B cell (primary cell): ENCODE results near the gene WDR36. TPM values are rescaled to one million over a fixed set of nuclear protein-coding genes. Genes with fewer than 3 reads are reported as not detected.

ENCODE experiments used
- ATAC-seq: fragments of 200-7000 bp; cut with Tn5 transposase; one replicate; pipeline ENCODE4 v1.10.0; 2021; ENCODE audit warnings: low read depth, mild to moderate bottlenecking, moderate number of reproducible peaks, moderate library complexity
- CTCF ChIA-PET: fragments of 350-600 bp; sonication (Branson Sonifier 250); formaldehyde crosslinking; loops from one replicate; lab custom pipeline; 2021; ENCODE audit warnings: antibody characterized with exemption, inconsistent platforms; lab: Charles Lee
- POLR2A ChIA-PET: fragments of 350-600 bp; sonication (Branson Sonifier 250); formaldehyde crosslinking; loops from one replicate; lab custom pipeline; 2021; ENCODE audit warnings: antibody characterized with exemption; lab: Charles Lee
- DNase-seq: peaks from one replicate; pipeline ENCODE4 v3.0.0; 2013
- H2AFZ ChIP-seq: 2 replicates; pipeline ENCODE4 v1.6.1; 2012; ENCODE audit warnings: mild to moderate bottlenecking, low read depth, low read length; ENCODE audit not compliant: insufficient read depth, poor library complexity, severe bottlenecking
- H3K27ac ChIP-seq, 2 donors: 1 replicate in 1 of 2; 2 replicates in 1 of 2; pipeline ENCODE4 v1.5.1; 2012 to 2013; ENCODE audit warnings: low read length in 2 of 2, mild to moderate bottlenecking in 2 of 2, moderate library complexity in 1 of 2
- H3K27me3 ChIP-seq, 4 experiments: fragments of 200-600 bp in 1 of 4; sonication (generic) in 1 of 4; replicated peaks in 1 of 4; 1 replicate in 2 of 4; 2 replicates in 2 of 4; pipeline versions ENCODE4 v1.6.1 to v1.7.0; 2013 to 2016; ENCODE audit warnings: low read length in 3 of 4, mild to moderate bottlenecking in 2 of 4, mixed read lengths in 1 of 4, moderate library complexity in 1 of 4; ENCODE audit not compliant: insufficient read depth in 4 of 4, control insufficient read depth in 3 of 4; ENCODE audit errors: control extremely low read depth in 1 of 4
- H3K36me3 ChIP-seq, 2 experiments: replicated peaks in 1 of 2; 1 replicate in 1 of 2; 2 replicates in 1 of 2; pipeline versions ENCODE4 v1.6.1 to v1.7.1; 2013; ENCODE audit warnings: low read length in 1 of 2; ENCODE audit not compliant: insufficient read depth in 2 of 2, control insufficient read depth in 1 of 2; ENCODE audit errors: control extremely low read depth in 1 of 2, extremely low read depth in 1 of 2
- H3K4me1 ChIP-seq, 2 donors: fragments of 200-600 bp in 1 of 2; sonication (generic) in 1 of 2; 1 replicate in 1 of 2; 2 replicates in 1 of 2; pipeline versions ENCODE4 v1.5.1 to v1.6.1; 2013 to 2017; ENCODE audit warnings: low read length in 2 of 2; ENCODE audit not compliant: control insufficient read depth in 2 of 2, insufficient read depth in 2 of 2
- H3K4me2 ChIP-seq: replicated peaks from 2 replicates; pipeline ENCODE3; 2012; ENCODE audit warnings: mild to moderate bottlenecking, low read depth, low read length; ENCODE audit not compliant: poor library complexity, severe bottlenecking
- H3K4me3 ChIP-seq, 5 experiments: fragments of 200-600 bp in 1 of 5; sonication (generic) in 1 of 5; 1 replicate in 3 of 5; 2 replicates in 2 of 5; pipeline versions ENCODE4 v1.5.1 to v1.7.0; 2011 to 2016; ENCODE audit warnings: low read length in 4 of 5, mild to moderate bottlenecking in 4 of 5, low read depth in 2 of 5, control low read depth in 1 of 5, moderate library complexity in 1 of 5; ENCODE audit not compliant: insufficient read depth in 1 of 5; ENCODE audit errors: control extremely low read depth in 1 of 5, extremely low read depth in 1 of 5
- H3K79me2 ChIP-seq: fragments of 200-600 bp; sonication (generic); one replicate; pipeline ENCODE4 v1.6.0; 2016; ENCODE audit warnings: low read length; ENCODE audit not compliant: control insufficient read depth, insufficient read depth
- H3K9ac ChIP-seq: fragments of 200-600 bp; sonication (generic); 2 replicates; pipeline ENCODE4 v1.6.1; 2017; ENCODE audit warnings: mild to moderate bottlenecking, low read length, moderate library complexity
- H3K9me3 ChIP-seq, 3 donors: one replicate each; pipeline versions ENCODE4 v1.6.1 to v1.7.1; 2013; ENCODE audit warnings: low read length in 2 of 3; ENCODE audit not compliant: control insufficient read depth in 2 of 3, insufficient read depth in 1 of 3; ENCODE audit errors: control extremely low read depth in 1 of 3
- H4K20me1 ChIP-seq: 2 replicates; pipeline ENCODE4 v1.6.0; 2012; ENCODE audit warnings: mild to moderate bottlenecking, low read length; ENCODE audit not compliant: insufficient read depth, control insufficient read depth, poor library complexity, severe bottlenecking
- H3K27ac Mint-ChIP-seq: one replicate; pipeline ENCODE4 v1.8.0; 2021; ENCODE audit warnings: mixed read lengths
- H3K27me3 Mint-ChIP-seq: one replicate; pipeline ENCODE4 v1.8.0; 2021; ENCODE audit warnings: mixed read lengths
- H3K4me1 Mint-ChIP-seq: one replicate; pipeline ENCODE4 v1.8.0; 2021; ENCODE audit warnings: mixed read lengths
- H3K4me3 Mint-ChIP-seq: one replicate; pipeline ENCODE4 v1.8.0; 2021; ENCODE audit warnings: mixed read lengths
- H3K9me3 Mint-ChIP-seq: one replicate; pipeline ENCODE4 v1.8.0; 2022; ENCODE audit warnings: mixed read lengths; ENCODE audit not compliant: insufficient read depth
- EZH2 ChIP-seq: IDR thresholded peaks from 2 replicates; pipeline ENCODE4 v1.6.1; 2012; ENCODE audit warnings: borderline replicate concordance, low read depth, mild to moderate bottlenecking, moderate library complexity, low read length; ENCODE audit not compliant: insufficient read depth, poor library complexity, severe bottlenecking
- WGBS: methylation state at CpG from one replicate; pipeline ENCODE4 v1.1.5; 2013; ENCODE audit warnings: missing lambda C conversion rate; ENCODE audit not compliant: insufficient coverage; 5-methylcytosine and 5-hydroxymethylcytosine counted together
- intact Hi-C: fragments of 100-400 bp; cut with micrococcal nuclease; formaldehyde crosslinking; loops from one replicate; pipeline ENCODE4 v1.10.0; 2022
- polyA plus RNA-seq: library from polyadenylated mRNA; depleted of rRNA; stranded (reverse); fragments of >200 nt; gene quantifications from 2 replicates; pipeline ENCODE4 v1.2.3, GENCODE V29; 2012
- total RNA-seq, 2 donors: library from RNA; stranded (reverse); fragments of 120-200 nt in 1 of 2; gene quantifications; 1 replicate in 1 of 2; 2 replicates in 1 of 2; pipeline versions ENCODE4 v1.2.3 to v1.2.4, GENCODE V29; 2013 to 2022
- TF ChIP-seq, protein P1 (sequence below): fragments of 200-600 bp; IDR thresholded peaks from one replicate; pipeline ENCODE4 v1.8.0; 2022; ENCODE audit warnings: antibody characterized with exemption, mild to moderate bottlenecking

WDR36 gene
- total and polyA plus RNA-seq, 2 donors (not counting 1 experiment from before 2014, with no cell fraction given), result 6.0 to 35.2 TPM

DNA sequence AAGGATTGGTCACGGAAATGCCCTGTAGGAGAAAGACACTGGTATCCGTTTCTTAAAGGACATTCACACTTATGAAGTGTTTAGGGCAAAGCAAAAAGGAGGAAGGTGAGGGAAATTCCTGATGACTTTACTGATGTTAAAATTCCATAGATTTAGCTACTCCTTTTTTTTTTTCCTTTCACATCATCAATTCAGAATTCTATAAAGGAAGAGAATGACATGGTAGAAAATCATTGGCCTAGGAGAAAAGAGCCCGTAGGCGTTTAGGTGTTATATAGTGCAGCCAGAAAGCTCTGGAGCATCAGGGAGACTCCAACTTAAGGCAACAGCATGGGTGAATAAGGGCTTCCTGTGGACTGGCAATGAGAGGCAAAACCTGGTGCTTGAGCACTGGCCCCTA is 20.7 kb upstream of the WDR36 start, which contains the start of gene TSLP:
Gene TSLP (plus strand): TSS at position 301 of the 400 bp plus-strand sequence. CDS start 178 bp downstream, outside the sequence.
- peaks cover 0 to 5% (median 0%) of the 10 kb centered on the region in 3 donors for H3K9me3 ChIP-seq
- Mint-ChIP-seq H3K4me3 (peak within 1 kb of the TSS; percentile 84), H3K27me3 (peaks cover 78% of the 10 kb centered on the region), H3K9me3 (no peaks in the 10 kb centered on the region), H3K27ac (no peak within 1 kb of the TSS), H3K4me1 (peaks cover 20% of the 10 kb centered on the region)
- H2AFZ ChIP-seq, result peak within 1 kb of the TSS; percentile 53
- ChIA-PET POLR2A (no interaction called here), CTCF (no interaction called here)
- TF ChIP-seq, protein P1, sequence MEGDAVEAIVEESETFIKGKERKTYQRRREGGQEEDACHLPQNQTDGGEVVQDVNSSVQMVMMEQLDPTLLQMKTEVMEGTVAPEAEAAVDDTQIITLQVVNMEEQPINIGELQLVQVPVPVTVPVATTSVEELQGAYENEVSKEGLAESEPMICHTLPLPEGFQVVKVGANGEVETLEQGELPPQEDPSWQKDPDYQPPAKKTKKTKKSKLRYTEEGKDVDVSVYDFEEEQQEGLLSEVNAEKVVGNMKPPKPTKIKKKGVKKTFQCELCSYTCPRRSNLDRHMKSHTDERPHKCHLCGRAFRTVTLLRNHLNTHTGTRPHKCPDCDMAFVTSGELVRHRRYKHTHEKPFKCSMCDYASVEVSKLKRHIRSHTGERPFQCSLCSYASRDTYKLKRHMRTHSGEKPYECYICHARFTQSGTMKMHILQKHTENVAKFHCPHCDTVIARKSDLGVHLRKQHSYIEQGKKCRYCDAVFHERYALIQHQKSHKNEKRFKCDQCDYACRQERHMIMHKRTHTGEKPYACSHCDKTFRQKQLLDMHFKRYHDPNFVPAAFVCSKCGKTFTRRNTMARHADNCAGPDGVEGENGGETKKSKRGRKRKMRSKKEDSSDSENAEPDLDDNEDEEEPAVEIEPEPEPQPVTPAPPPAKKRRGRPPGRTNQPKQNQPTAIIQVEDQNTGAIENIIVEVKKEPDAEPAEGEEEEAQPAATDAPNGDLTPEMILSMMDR, result no peak
- no peak for TF ChIP-seq EZH2
- no peak within 1 kb of the TSS for H3K9ac ChIP-seq
- peaks cover 23% of the 10 kb centered on the region in 2 donors for H3K4me1 ChIP-seq
- peaks cover 0 to 62% (median 42%) of the 10 kb centered on the region in 4 experiments for H3K27me3 ChIP-seq
- H3K4me2 ChIP-seq, result no peak within 1 kb of the TSS
- no peak for DNase-seq
- H3K27ac ChIP-seq, result no peak within 1 kb of the TSS
- no peak for ATAC-seq
- no peak within 1 kb of the TSS for H3K4me3 ChIP-seq
- H4K20me1 ChIP-seq, result no peaks in the 10 kb centered on the region
- no peaks in the 10 kb centered on the region for H3K79me2 ChIP-seq
- WGBS, result 80% methylated on average over 1 of the region's 4 CpGs
- intact Hi-C loops, result no loop called here
- H3K36me3 ChIP-seq, result no peaks in the 10 kb centered on the region

DNA sequence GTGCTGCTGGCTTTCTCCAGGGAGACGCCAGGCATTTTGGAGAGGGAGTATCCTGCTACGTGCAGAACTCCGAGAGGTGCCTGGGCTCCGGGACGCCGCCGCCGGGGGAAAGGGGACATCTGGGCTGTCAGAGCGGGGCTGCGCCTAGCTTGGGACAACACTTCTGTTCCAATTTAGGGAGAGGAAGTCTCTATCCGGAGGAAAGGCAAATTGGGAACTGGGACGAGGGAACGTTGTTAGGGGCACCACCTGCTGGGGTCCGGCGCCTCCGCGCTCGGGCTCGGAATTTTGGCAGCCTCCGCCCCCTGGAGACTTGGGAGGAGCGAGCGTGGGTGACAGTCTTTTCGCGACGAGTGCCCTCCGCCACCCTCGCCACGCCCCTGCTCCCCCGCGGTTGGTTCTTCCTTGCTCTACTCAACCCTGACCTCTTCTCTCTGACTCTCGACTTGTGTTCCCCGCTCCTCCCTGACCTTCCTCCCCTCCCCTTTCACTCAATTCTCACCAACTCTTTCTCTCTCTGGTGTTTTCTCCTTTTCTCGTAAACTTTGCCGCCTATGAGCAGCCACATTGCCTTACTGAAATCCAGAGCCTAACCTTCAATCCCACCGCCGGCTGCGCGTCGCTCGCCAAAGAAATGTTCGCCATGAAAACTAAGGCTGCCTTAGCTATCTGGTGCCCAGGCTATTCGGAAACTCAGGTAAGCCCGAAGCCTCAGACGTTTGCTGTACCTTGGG is 19.0 kb upstream of the WDR36 start:
- H2AFZ ChIP-seq, result peak overlapping the region; percentile 92
- H3K9me3 Mint-ChIP-seq, result no peaks in the 10 kb centered on the region
- H3K4me3 ChIP-seq, result peak overlapping the region; percentile 28 to 69 (median 46)
- peaks cover 23% of the 10 kb centered on the region in 2 donors for H3K4me1 ChIP-seq
- DNase-seq (peak; percentile 55), ATAC-seq (peak; percentile 70)
- H3K36me3 ChIP-seq, result no peaks in the 10 kb centered on the region
- no peak for TF ChIP-seq EZH2
- peaks cover 20% of the 10 kb centered on the region for H3K4me1 Mint-ChIP-seq
- no peaks in the 10 kb centered on the region for H3K79me2 ChIP-seq
- peak overlapping the region; percentile 84 for H3K4me3 Mint-ChIP-seq
- no peak overlapping the region for H3K27ac ChIP-seq
- H3K9ac ChIP-seq, result peak overlapping the region; percentile 68
- WGBS, result 2% methylated on average over 44 of the region's 44 CpGs
- H4K20me1 ChIP-seq, result no peaks in the 10 kb centered on the region
- H3K4me2 ChIP-seq, result peak overlapping the region; percentile 80
- H3K27ac Mint-ChIP-seq, result no peak overlapping the region
- H3K9me3 ChIP-seq, result peaks cover 0 to 5% (median 0%) of the 10 kb centered on the region in 3 donors
- intact Hi-C loops, result no loop called here
- H3K27me3 ChIP-seq, result peaks cover 0 to 52% (median 43%) of the 10 kb centered on the region in 4 experiments
- CTCF ChIA-PET, result no interaction called here
- H3K27me3 Mint-ChIP-seq, result peaks cover 74% of the 10 kb centered on the region
- POLR2A ChIA-PET, result no interaction called here
